Loucy (cell line): ENCODE results near the gene PPM1L.

Experiments used
- H2AFZ ChIP-seq: fragments of 200-600 bp; sonication (generic); 2 replicates; pipeline ENCODE4 v1.6.0; 2016; ENCODE audit warnings: antibody characterized with exemption, mild to moderate bottlenecking, low read length, moderate library complexity
- H3F3A ChIP-seq: fragments of 200-600 bp; 2 replicates; pipeline ENCODE4 v1.6.0; 2016; ENCODE audit warnings: antibody characterized with exemption, low read depth, mild to moderate bottlenecking
- H3K27me3 ChIP-seq: fragments of 200-600 bp; sonication (generic); 2 replicates; pipeline ENCODE4 v1.6.1; 2014; ENCODE audit warnings: low read length, mild to moderate bottlenecking; ENCODE audit not compliant: insufficient read depth, poor library complexity, severe bottlenecking
- H3K36me3 ChIP-seq: fragments of 200-600 bp; sonication (generic); 2 replicates; pipeline ENCODE4 v1.6.1; 2016; ENCODE audit warnings: low read length; ENCODE audit not compliant: insufficient read depth
- H3K4me1 ChIP-seq: fragments of 200-600 bp; sonication (generic); 2 replicates; pipeline ENCODE4 v1.5.1; 2014; ENCODE audit warnings: low read length, mild to moderate bottlenecking; ENCODE audit not compliant: insufficient read depth, poor library complexity, severe bottlenecking
- H3K4me2 ChIP-seq: fragments of 200-600 bp; sonication (generic); 2 replicates; pipeline ENCODE4 v1.6.0; 2014; ENCODE audit warnings: antibody characterized with exemption, low read length, low read depth, mild to moderate bottlenecking; ENCODE audit not compliant: poor library complexity, severe bottlenecking
- H3K4me3 ChIP-seq: fragments of 200-600 bp; sonication (generic); 2 replicates; pipeline ENCODE4 v1.5.1; 2014; ENCODE audit warnings: low read length, mild to moderate bottlenecking, mixed read lengths; ENCODE audit not compliant: poor library complexity, severe bottlenecking
- H3K79me2 ChIP-seq: fragments of 200-600 bp; sonication (generic); 2 replicates; pipeline ENCODE4 v1.6.1; 2014; ENCODE audit warnings: low read length; ENCODE audit not compliant: insufficient read depth
- H3K9ac ChIP-seq: fragments of 200-600 bp; sonication (generic); 2 replicates; pipeline ENCODE4 v1.6.0; 2014; ENCODE audit warnings: mild to moderate bottlenecking, low read depth, low read length, moderate library complexity; ENCODE audit not compliant: poor library complexity, severe bottlenecking
- H3K9me2 ChIP-seq: fragments of 200-600 bp; sonication (generic); replicated peaks from 2 replicates; pipeline ENCODE4 v1.6.1; 2016; ENCODE audit warnings: low read depth, low read length, mixed read lengths
- H3K9me3 ChIP-seq: fragments of 200-600 bp; sonication (generic); 2 replicates; pipeline ENCODE4 v1.6.1; 2014; ENCODE audit warnings: mild to moderate bottlenecking, antibody characterized with exemption, low read length, low read depth; ENCODE audit not compliant: insufficient read depth
- H4K20me1 ChIP-seq: fragments of 200-600 bp; sonication (generic); 2 replicates; pipeline ENCODE4 v1.6.0; 2014; ENCODE audit warnings: antibody characterized with exemption, low read length, mild to moderate bottlenecking; ENCODE audit not compliant: insufficient read depth, poor library complexity, severe bottlenecking
- CTCF ChIP-seq: fragments of 200-600 bp; sonication (generic); conservative IDR thresholded peaks from 2 replicates; pipeline ENCODE4 v1.5.1; 2014; ENCODE audit warnings: mild to moderate bottlenecking, antibody characterized with exemption, low read length
- EZH2phosphoT487 ChIP-seq: fragments of 200-600 bp; IDR thresholded peaks from 2 replicates; pipeline ENCODE4 v1.6.1; 2018; ENCODE audit warnings: antibody characterized with exemption, mild to moderate bottlenecking, moderate library complexity, borderline replicate concordance

The PPM1L gene

GRCh38 chr3:160719710-160720109, 36.3 kb upstream of the PPM1L start:
- Histone ChIP-seq H3K4me2 (no peak overlapping the region), H4K20me1 (no peaks in the 10 kb centered on the region), H2AFZ (no peak overlapping the region), H3K4me3 (no peak overlapping the region), H3F3A (no peaks in the 10 kb centered on the region), H3K9ac (no peak overlapping the region), H3K36me3 (no peaks in the 10 kb centered on the region), H3K27me3 (no peaks in the 10 kb centered on the region), H3K79me2 (no peaks in the 10 kb centered on the region), H3K4me1 (no peaks in the 10 kb centered on the region), H3K9me3 (no peaks in the 10 kb centered on the region), H3K9me2 (no peaks in the 10 kb centered on the region)
- no peak for TF ChIP-seq EZH2phosphoT487
- TF ChIP-seq CTCF, result no peak

GRCh38 chr3:160720123-160720746, 35.8 kb upstream of the PPM1L start:
- no peaks in the 10 kb centered on the region for H3K9me2 ChIP-seq
- no peak overlapping the region for H3K4me3 ChIP-seq

GRCh38 chr3:160722331-160722730, 33.7 kb upstream of the PPM1L start:
- Histone ChIP-seq H3K4me1 (peaks cover 8% of the 10 kb centered on the region), H3K36me3 (no peaks in the 10 kb centered on the region), H3K27me3 (no peaks in the 10 kb centered on the region), H3K79me2 (no peaks in the 10 kb centered on the region), H3K4me2 (no peak overlapping the region), H3K4me3 (no peak overlapping the region), H2AFZ (no peak overlapping the region), H3K9me3 (no peaks in the 10 kb centered on the region), H4K20me1 (no peaks in the 10 kb centered on the region), H3F3A (no peaks in the 10 kb centered on the region), H3K9ac (no peak overlapping the region), H3K9me2 (no peaks in the 10 kb centered on the region)
- no peak for TF ChIP-seq CTCF
- no peak for TF ChIP-seq EZH2phosphoT487

More at GRCh38 chr3:160720123-160720746, 35.8 kb upstream of the PPM1L start:
- Histone ChIP-seq H2AFZ (no peak overlapping the region), H3K36me3 (no peaks in the 10 kb centered on the region), H4K20me1 (no peaks in the 10 kb centered on the region), H3K79me2 (no peaks in the 10 kb centered on the region), H3K27me3 (no peaks in the 10 kb centered on the region), H3F3A (no peaks in the 10 kb centered on the region), H3K4me2 (no peak overlapping the region), H3K9ac (no peak overlapping the region), H3K9me3 (no peaks in the 10 kb centered on the region), H3K4me1 (peaks cover 2% of the 10 kb centered on the region)
- TF ChIP-seq EZH2phosphoT487 (no peak), CTCF (peak; percentile 55)
